GM13976 (cell line): ENCODE measurements around the gene RGS5.

Experiments used
- DNase-seq: peaks from one replicate; pipeline ENCODE4 v3.0.0; 2012; ENCODE audit warnings: low spot score
- in situ Hi-C: fragments of 300-500 bp; cut with MboI; formaldehyde crosslinking; loops from one replicate; pipeline ENCODE4 v1.12.0; 2022; ENCODE audit warnings: low sequenced_read_pairs, mixed read lengths, inconsistent platforms; ENCODE audit not compliant: unreplicated experiment
- TF ChIP-seq, protein P1 (sequence below): IDR thresholded peaks from 2 replicates; pipeline ENCODE4 v1.5.1; 2012; ENCODE audit warnings: borderline replicate concordance, mild to moderate bottlenecking; ENCODE audit not compliant: insufficient read depth; ENCODE audit errors: extremely low read depth, missing control alignments, control extremely low read depth

Gene RGS5

GRCh38 chr1:163174524-163175437 lies 27.9 kb downstream of the RGS5 start:
- peak; percentile 48 for DNase-seq
- in situ Hi-C loops = loop anchor here (25.0 kb wide), 1 partner anchor 287 kb away; no protein-coding TSS in a partner anchor
- TF ChIP-seq, protein P1, sequence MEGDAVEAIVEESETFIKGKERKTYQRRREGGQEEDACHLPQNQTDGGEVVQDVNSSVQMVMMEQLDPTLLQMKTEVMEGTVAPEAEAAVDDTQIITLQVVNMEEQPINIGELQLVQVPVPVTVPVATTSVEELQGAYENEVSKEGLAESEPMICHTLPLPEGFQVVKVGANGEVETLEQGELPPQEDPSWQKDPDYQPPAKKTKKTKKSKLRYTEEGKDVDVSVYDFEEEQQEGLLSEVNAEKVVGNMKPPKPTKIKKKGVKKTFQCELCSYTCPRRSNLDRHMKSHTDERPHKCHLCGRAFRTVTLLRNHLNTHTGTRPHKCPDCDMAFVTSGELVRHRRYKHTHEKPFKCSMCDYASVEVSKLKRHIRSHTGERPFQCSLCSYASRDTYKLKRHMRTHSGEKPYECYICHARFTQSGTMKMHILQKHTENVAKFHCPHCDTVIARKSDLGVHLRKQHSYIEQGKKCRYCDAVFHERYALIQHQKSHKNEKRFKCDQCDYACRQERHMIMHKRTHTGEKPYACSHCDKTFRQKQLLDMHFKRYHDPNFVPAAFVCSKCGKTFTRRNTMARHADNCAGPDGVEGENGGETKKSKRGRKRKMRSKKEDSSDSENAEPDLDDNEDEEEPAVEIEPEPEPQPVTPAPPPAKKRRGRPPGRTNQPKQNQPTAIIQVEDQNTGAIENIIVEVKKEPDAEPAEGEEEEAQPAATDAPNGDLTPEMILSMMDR = peak; percentile 79

DNA sequence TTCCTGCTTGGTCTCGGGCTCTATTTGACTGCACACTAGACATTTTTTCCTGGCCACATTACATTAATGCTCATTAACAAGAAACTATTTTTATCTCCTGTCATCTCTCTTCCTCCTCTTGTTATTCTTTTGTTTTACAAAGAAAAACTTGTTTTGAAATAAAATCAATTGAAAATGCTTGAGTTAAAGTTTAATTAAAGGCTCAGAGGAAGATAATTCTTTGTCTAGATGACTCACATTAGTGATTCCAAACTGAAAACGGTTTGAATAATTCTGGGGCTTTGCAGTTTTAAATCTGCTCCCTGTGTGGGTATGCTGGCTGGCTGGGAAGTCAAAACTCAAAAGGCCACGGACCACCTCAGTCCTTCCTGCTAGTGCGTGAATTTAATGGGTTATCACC lies 29.6 kb downstream of the RGS5 start:
- TF ChIP-seq, protein P1 = no peak
- no peak for DNase-seq
- in situ Hi-C loops = no loop called here

- in situ Hi-C loops = no loop called here
- TF ChIP-seq, protein P1 = no peak
- DNase-seq = no peak
These were observed 30.1 kb downstream of the RGS5 start for GRCh38 chr1:163172596-163172995.

DNA sequence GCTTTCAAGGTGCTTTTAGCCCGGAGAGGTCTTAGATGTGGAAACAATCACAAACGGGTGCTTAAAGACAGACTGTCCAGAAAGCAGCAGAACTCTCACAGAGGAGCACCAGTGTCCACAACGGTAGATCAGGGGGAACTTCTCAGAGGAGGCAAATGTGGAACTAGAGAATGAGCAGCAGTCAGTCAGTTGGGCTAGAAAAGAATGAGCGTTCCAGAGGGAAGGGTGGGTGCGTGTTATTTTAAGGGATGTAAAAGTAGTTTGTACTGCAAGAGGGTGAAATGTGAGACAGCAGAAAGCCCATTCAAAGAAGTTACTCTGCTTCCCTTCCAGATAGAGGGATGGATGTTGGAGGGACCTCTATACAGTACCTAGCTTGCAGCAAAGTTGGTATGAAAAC lies 30.9 kb downstream of the RGS5 start:
- no peak for DNase-seq
- TF ChIP-seq, protein P1 = no peak
- in situ Hi-C loops = no loop called here

- no peak for DNase-seq
- TF ChIP-seq, protein P1 = no peak
- in situ Hi-C loops = no loop called here
These were observed 31.6 kb downstream of the RGS5 start for GRCh38 chr1:163170975-163171676.

GRCh38 chr1:163170331-163170730 lies 32.4 kb downstream of the RGS5 start:
- no peak for DNase-seq
- TF ChIP-seq, protein P1 = no peak
- in situ Hi-C loops = no loop called here
